Placental pericyte (primary cell): Measurements from ENCODE around the gene ZNF22. TPM values are rescaled to one million over a fixed set of nuclear protein-coding genes. Genes with fewer than 3 reads are reported as not detected.

Source experiments
- total RNA-seq: library from RNA; depleted of rRNA; stranded (reverse); fragments of >200 nt; gene quantifications from 2 replicates; pipeline ENCODE4 v1.2.3, GENCODE V29; 2012

Gene ZNF22
- total RNA-seq, result 10.5 and 19.2 TPM in 2 replicates

GRCh38 chr10:45000752-45001380 is at the start of gene ZNF22:
TSS of gene ZNF22 (plus strand) at chr10:45000923. CDS start at chr10:45003369, 2,446 bp downstream.

GRCh38 chr10:44959247-44960087 is 41.3 kb upstream of the ZNF22 start, which contains the start of gene RASSF4:
TSS of gene RASSF4 (plus strand) at chr10:44959802. CDS start at chr10:44970203, 10,401 bp downstream.

GRCh38 chr10:44978570-44979280 is 22.0 kb upstream of the ZNF22 start, which contains the start of gene DEPP1:
TSS of gene DEPP1 (minus strand) at chr10:44978809. CDS start at chr10:44978030, 779 bp downstream.

Other genes with a start within 250 kb of the ZNF22 start
- gene TMEM72, start 89.6 kb upstream of the ZNF22 start, total RNA-seq, result not detected in 2 replicates
- 3.0 and 3.7 TPM in 2 replicates for gene RASSF4, start 41.1 kb upstream of the ZNF22 start, total RNA-seq
- gene DEPP1, start 22.1 kb upstream of the ZNF22 start, total RNA-seq, result 3.6 and 14.4 TPM in 2 replicates